Measurements from ENCODE around the gene MPG. TPM values are rescaled to one million over a fixed set of nuclear protein-coding genes. Genes with fewer than 3 reads are reported as not detected.
"Not testable (repeated sequence)": the region's sequence is repeated elsewhere in the genome, so short reads cannot be mapped to it uniquely, and the experiment has no call there.

Gene MPG
- total RNA-seq, 1 experiment from 2014 or later: 30.6 TPM

DNA sequence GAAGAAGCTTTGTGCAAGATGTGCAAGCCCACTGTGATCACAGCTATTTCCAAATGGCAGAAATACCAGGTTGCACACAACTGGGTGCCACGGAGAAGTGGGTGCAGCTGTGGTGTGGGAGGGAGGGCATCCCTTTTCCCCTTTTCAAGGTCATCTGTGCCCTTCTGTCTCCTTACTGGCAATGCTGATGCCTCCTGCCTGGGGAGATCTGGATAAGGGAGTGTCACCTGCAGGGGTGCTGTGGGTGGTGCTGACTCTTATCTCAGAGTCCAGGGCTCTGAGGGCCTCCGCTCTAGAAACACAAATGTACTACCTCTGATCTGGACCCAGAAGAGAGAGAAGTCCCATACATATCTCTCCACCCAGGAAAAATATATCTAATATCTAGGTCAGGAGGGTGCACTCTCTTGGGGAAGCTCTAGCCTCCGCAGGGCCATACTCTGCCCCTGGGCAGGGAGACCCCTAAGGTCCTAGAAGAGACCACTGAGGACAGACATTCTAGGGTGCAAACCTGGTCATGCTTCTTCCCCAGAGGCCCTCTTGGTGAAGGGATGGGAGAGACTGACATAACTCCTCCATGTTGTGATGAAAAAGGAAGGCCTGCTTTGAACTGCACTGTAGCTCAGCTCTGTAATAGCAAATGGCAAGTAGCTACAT, 41.9 kb downstream of the MPG start:
- Histone ChIP-seq H3K27me3 (replicated peaks; ENCODE audit: insufficient read depth, low read depth, low read length, poor library complexity) (no peaks in the 10 kb centered on the region), H3K9me3 (ENCODE audit: low read depth, low read length, poor library complexity, severe bottlenecking) (no peaks in the 10 kb centered on the region), H3K36me3 (ENCODE audit: insufficient read depth, low read length, poor library complexity, severe bottlenecking) (peaks cover 23% of the 10 kb centered on the region), H3K27ac (ENCODE audit: low read depth, low read length, poor library complexity, severe bottlenecking) (no peak overlapping the region), H3K4me1 (ENCODE audit: insufficient read depth, low read length, poor library complexity, severe bottlenecking) (no peaks in the 10 kb centered on the region), H3K4me3 (ENCODE audit: low read depth, low read length, poor library complexity, severe bottlenecking) (no peak overlapping the region)
- intact Hi-C loops (cut with micrococcal nuclease; ENCODE audit: unreplicated experiment): no loop called here
- POLR2A ChIA-PET (ENCODE audit: low non-redundant PET): no interaction called here
- DNase-seq (ENCODE audit: low spot score): no peak
- no TSS peak for BruUV-seq (replicated peaks)
- CTCF ChIA-PET: no interaction called here
- TF ChIP-seq EZH2 (IDR thresholded peaks at IDR 0.05; ENCODE audit: borderline replicate concordance, low read depth, low read length, poor library complexity, severe bottlenecking): no peak
- TF ChIP-seq, protein P1, sequence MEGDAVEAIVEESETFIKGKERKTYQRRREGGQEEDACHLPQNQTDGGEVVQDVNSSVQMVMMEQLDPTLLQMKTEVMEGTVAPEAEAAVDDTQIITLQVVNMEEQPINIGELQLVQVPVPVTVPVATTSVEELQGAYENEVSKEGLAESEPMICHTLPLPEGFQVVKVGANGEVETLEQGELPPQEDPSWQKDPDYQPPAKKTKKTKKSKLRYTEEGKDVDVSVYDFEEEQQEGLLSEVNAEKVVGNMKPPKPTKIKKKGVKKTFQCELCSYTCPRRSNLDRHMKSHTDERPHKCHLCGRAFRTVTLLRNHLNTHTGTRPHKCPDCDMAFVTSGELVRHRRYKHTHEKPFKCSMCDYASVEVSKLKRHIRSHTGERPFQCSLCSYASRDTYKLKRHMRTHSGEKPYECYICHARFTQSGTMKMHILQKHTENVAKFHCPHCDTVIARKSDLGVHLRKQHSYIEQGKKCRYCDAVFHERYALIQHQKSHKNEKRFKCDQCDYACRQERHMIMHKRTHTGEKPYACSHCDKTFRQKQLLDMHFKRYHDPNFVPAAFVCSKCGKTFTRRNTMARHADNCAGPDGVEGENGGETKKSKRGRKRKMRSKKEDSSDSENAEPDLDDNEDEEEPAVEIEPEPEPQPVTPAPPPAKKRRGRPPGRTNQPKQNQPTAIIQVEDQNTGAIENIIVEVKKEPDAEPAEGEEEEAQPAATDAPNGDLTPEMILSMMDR (conservative IDR thresholded peaks at IDR 0.05; ENCODE audit: low read depth, low read length): no peak

DNA sequence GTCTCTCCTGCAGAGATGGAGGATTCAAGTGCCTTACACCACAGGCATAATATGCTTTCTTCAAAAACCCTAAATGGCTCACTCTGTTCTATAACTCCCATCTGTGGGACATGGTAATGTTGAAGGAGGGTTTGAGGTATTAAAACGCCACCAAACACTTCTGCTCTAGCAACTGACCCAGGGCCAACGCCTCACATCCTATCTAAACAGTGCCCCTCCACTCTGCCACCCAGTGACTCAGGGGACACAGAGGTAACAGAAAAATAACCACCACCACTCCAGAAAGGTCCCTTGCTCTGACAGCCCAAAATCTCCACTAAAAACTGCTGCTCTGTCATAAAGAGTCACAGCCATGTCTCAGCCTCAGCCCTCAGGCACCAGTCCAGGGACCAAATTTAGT, 42.7 kb downstream of the MPG start:
- no TSS peak for BruUV-seq (replicated peaks)
- Histone ChIP-seq H3K4me3 (ENCODE audit: low read depth, low read length, poor library complexity, severe bottlenecking) (no peak overlapping the region), H3K36me3 (ENCODE audit: insufficient read depth, low read length, poor library complexity, severe bottlenecking) (peaks cover 19% of the 10 kb centered on the region), H3K27ac (ENCODE audit: low read depth, low read length, poor library complexity, severe bottlenecking) (no peak overlapping the region), H3K4me1 (ENCODE audit: insufficient read depth, low read length, poor library complexity, severe bottlenecking) (no peaks in the 10 kb centered on the region), H3K9me3 (ENCODE audit: low read depth, low read length, poor library complexity, severe bottlenecking) (no peaks in the 10 kb centered on the region), H3K27me3 (replicated peaks; ENCODE audit: insufficient read depth, low read depth, low read length, poor library complexity) (no peaks in the 10 kb centered on the region)
- DNase-seq (ENCODE audit: low spot score): no peak
- ChIA-PET CTCF (no interaction called here), POLR2A (ENCODE audit: low non-redundant PET) (no interaction called here)
- intact Hi-C loops (cut with micrococcal nuclease; ENCODE audit: unreplicated experiment): no loop called here
- TF ChIP-seq EZH2 (IDR thresholded peaks at IDR 0.05; ENCODE audit: borderline replicate concordance, low read depth, low read length, poor library complexity, severe bottlenecking): no peak
- TF ChIP-seq, protein P1 (conservative IDR thresholded peaks at IDR 0.05; ENCODE audit: low read depth, low read length): no peak

DNA sequence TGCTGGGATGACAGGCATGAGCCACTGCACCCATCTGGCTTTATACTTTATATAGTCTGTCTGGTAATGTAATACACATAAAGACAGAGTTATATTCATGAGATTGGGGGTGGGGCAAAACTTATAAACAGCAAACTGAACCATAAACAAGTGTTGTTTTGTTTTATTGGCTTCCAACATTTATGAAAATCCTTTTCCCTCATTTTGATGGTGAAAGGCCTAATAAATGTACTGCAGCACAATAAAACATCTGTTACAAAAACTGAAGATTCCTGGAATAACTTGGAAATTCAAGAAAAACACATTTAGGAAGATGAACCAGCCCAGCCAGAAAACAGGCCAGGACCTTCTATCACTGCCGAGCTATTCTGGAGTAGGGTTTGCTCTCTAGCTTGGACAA, 44.3 kb downstream of the MPG start:
- BruUV-seq (replicated peaks): no TSS peak
- no peaks in the 10 kb centered on the region for H3K27me3 ChIP-seq (replicated peaks; ENCODE audit: insufficient read depth, low read depth, low read length, poor library complexity)
- TF ChIP-seq EZH2 (IDR thresholded peaks at IDR 0.05; ENCODE audit: borderline replicate concordance, low read depth, low read length, poor library complexity, severe bottlenecking): no peak
- TF ChIP-seq, protein P1 (conservative IDR thresholded peaks at IDR 0.05; ENCODE audit: low read depth, low read length): no peak
- H3K36me3 ChIP-seq (ENCODE audit: insufficient read depth, low read length, poor library complexity, severe bottlenecking): peaks cover 5% of the 10 kb centered on the region
- intact Hi-C loops (cut with micrococcal nuclease; ENCODE audit: unreplicated experiment): no loop called here
- no peak overlapping the region for H3K4me3 ChIP-seq (ENCODE audit: low read depth, low read length, poor library complexity, severe bottlenecking)
- H3K27ac ChIP-seq (ENCODE audit: low read depth, low read length, poor library complexity, severe bottlenecking): no peak overlapping the region
- ChIA-PET POLR2A (ENCODE audit: low non-redundant PET) (no interaction called here), CTCF (no interaction called here)
- H3K9me3 ChIP-seq (ENCODE audit: low read depth, low read length, poor library complexity, severe bottlenecking): no peaks in the 10 kb centered on the region
- no peaks in the 10 kb centered on the region for H3K4me1 ChIP-seq (ENCODE audit: insufficient read depth, low read length, poor library complexity, severe bottlenecking)
- no peak for DNase-seq (ENCODE audit: low spot score)

DNA sequence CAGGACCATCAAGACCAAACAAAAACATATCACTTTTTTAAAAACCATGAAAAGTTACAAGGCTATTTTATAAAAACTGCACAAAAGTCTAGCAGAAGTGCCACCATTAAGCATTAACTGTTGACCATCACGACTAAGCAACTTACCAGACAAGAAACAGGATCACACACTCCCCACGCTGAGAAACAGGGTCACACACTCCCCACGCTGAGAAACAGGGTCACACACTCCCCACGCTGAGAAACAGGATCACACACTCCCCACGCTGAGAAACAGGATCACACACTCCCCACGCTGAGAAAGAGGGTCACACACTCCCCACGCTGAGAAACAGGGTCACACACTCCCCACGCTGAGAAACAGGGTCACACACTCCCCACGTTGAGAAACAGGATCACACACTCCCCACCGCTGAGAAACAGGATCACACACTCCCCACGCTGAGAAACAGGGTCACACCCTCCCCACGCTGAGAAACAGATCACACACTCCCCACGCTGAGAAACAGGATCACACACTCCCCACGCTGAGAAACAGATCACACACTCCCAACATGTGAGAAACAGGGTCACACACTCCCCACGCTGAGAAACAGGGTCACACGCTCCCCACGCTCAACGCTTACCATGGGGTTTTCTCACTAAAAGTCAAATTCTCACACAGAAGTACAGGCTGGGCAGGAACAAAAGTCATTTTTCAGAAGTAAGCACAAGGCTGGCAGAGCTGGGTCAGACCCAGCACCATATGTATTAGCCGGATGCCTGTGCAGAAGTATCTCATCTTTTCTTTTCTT, 45.7 kb downstream of the MPG start:
- H3K36me3 ChIP-seq (ENCODE audit: insufficient read depth, low read length, poor library complexity, severe bottlenecking); POLR2A ChIA-PET (ENCODE audit: low non-redundant PET); H3K27ac ChIP-seq (ENCODE audit: low read depth, low read length, poor library complexity, severe bottlenecking); CTCF ChIA-PET; H3K27me3 ChIP-seq (replicated peaks; ENCODE audit: insufficient read depth, low read depth, low read length, poor library complexity); H3K4me3 ChIP-seq (ENCODE audit: low read depth, low read length, poor library complexity, severe bottlenecking); H3K9me3 ChIP-seq (ENCODE audit: low read depth, low read length, poor library complexity, severe bottlenecking); BruUV-seq (replicated peaks); intact Hi-C loops (cut with micrococcal nuclease; ENCODE audit: unreplicated experiment); H3K4me1 ChIP-seq (ENCODE audit: insufficient read depth, low read length, poor library complexity, severe bottlenecking); DNase-seq (ENCODE audit: low spot score): not testable (repeated sequence)
